Measurements from ENCODE around the gene OXER1.

The OXER1 gene

GRCh38 chr2:42809131-42809818, 45.3 kb upstream of the OXER1 start:
- H3K4me1 ChIP-seq (ENCODE audit: control insufficient read depth, insufficient read depth, low read length): no peaks in the 10 kb centered on the region
- H3K4me3 ChIP-seq (ENCODE audit: low read depth, low read length): peak overlapping the region; percentile 86
- H3K27ac ChIP-seq (ENCODE audit: extremely low read depth, low read depth, low read length): peak overlapping the region; percentile 96
- no peaks in the 10 kb centered on the region for H3K36me3 ChIP-seq (ENCODE audit: control insufficient read depth in 2 of 2, insufficient read depth in 1 of 2, low read length in 2 of 2)
- TF ChIP-seq ZNF112 (tag by site-specific recombination; IDR thresholded peaks at IDR 0.05): no peak
- TF ChIP-seq SP3 (tag by site-specific recombination; IDR thresholded peaks at IDR 0.05): peak; percentile 10; the same call in 1 of the 2 replicates
- peak; percentile 74 for TF ChIP-seq ZNF335 (tag by site-specific recombination; conservative IDR thresholded peaks at IDR 0.05)
- no peak for TF ChIP-seq GFI1B (tag by site-specific recombination; IDR thresholded peaks at IDR 0.05)
- TF ChIP-seq ZNF776 (tag by site-specific recombination; IDR thresholded peaks at IDR 0.05; ENCODE audit: borderline replicate concordance): no peak
- TF ChIP-seq SCRT2 (tag by site-specific recombination; IDR thresholded peaks at IDR 0.05): peak; percentile 99
- no peak for TF ChIP-seq ZNF76 (tag by site-specific recombination; IDR thresholded peaks at IDR 0.05; ENCODE audit: borderline replicate concordance, low read depth)
- no peak for TF ChIP-seq ZNF239 (tag by site-specific recombination; IDR thresholded peaks at IDR 0.05)
- no peak for TF ChIP-seq ZNF473 (tag by site-specific recombination; IDR thresholded peaks at IDR 0.05)
- no peak for TF ChIP-seq ZNF155 (tag by site-specific recombination; IDR thresholded peaks at IDR 0.05)
- no peak for TF ChIP-seq RBAK (tag by site-specific recombination; IDR thresholded peaks at IDR 0.05)
- peak; percentile 85 for TF ChIP-seq ZNF449 (tag by site-specific recombination; IDR thresholded peaks at IDR 0.05)
- TF ChIP-seq MEIS1 (CRISPR knock-in tag; IDR thresholded peaks at IDR 0.05; ENCODE audit: borderline replicate concordance): no peak
- TF ChIP-seq ZNF639 (tag by site-specific recombination; IDR thresholded peaks at IDR 0.05): no peak
- TF ChIP-seq, protein P1, sequence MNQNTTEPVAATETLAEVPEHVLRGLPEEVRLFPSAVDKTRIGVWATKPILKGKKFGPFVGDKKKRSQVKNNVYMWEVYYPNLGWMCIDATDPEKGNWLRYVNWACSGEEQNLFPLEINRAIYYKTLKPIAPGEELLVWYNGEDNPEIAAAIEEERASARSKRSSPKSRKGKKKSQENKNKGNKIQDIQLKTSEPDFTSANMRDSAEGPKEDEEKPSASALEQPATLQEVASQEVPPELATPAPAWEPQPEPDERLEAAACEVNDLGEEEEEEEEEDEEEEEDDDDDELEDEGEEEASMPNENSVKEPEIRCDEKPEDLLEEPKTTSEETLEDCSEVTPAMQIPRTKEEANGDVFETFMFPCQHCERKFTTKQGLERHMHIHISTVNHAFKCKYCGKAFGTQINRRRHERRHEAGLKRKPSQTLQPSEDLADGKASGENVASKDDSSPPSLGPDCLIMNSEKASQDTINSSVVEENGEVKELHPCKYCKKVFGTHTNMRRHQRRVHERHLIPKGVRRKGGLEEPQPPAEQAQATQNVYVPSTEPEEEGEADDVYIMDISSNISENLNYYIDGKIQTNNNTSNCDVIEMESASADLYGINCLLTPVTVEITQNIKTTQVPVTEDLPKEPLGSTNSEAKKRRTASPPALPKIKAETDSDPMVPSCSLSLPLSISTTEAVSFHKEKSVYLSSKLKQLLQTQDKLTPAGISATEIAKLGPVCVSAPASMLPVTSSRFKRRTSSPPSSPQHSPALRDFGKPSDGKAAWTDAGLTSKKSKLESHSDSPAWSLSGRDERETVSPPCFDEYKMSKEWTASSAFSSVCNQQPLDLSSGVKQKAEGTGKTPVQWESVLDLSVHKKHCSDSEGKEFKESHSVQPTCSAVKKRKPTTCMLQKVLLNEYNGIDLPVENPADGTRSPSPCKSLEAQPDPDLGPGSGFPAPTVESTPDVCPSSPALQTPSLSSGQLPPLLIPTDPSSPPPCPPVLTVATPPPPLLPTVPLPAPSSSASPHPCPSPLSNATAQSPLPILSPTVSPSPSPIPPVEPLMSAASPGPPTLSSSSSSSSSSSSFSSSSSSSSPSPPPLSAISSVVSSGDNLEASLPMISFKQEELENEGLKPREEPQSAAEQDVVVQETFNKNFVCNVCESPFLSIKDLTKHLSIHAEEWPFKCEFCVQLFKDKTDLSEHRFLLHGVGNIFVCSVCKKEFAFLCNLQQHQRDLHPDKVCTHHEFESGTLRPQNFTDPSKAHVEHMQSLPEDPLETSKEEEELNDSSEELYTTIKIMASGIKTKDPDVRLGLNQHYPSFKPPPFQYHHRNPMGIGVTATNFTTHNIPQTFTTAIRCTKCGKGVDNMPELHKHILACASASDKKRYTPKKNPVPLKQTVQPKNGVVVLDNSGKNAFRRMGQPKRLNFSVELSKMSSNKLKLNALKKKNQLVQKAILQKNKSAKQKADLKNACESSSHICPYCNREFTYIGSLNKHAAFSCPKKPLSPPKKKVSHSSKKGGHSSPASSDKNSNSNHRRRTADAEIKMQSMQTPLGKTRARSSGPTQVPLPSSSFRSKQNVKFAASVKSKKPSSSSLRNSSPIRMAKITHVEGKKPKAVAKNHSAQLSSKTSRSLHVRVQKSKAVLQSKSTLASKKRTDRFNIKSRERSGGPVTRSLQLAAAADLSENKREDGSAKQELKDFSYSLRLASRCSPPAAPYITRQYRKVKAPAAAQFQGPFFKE (tag by site-specific recombination; IDR thresholded peaks at IDR 0.05; ENCODE audit: borderline replicate concordance): no peak
- TF ChIP-seq ZNF629 (tag by site-specific recombination; IDR thresholded peaks at IDR 0.05): no peak
- no peak for TF ChIP-seq GLIS2 (tag by site-specific recombination; IDR thresholded peaks at IDR 0.05)
- TF ChIP-seq PRDM10 (tag by site-specific recombination; IDR thresholded peaks at IDR 0.05): no peak
- no peak for TF ChIP-seq ZBTB21 (tag by site-specific recombination; IDR thresholded peaks at IDR 0.05)
- TF ChIP-seq KLF7 (tag by site-specific recombination; IDR thresholded peaks at IDR 0.05; ENCODE audit: borderline replicate concordance): no peak
- peak; percentile 97 for TF ChIP-seq SCRT1 (tag by site-specific recombination; IDR thresholded peaks at IDR 0.05; ENCODE audit: borderline replicate concordance)
- TF ChIP-seq, protein P2, sequence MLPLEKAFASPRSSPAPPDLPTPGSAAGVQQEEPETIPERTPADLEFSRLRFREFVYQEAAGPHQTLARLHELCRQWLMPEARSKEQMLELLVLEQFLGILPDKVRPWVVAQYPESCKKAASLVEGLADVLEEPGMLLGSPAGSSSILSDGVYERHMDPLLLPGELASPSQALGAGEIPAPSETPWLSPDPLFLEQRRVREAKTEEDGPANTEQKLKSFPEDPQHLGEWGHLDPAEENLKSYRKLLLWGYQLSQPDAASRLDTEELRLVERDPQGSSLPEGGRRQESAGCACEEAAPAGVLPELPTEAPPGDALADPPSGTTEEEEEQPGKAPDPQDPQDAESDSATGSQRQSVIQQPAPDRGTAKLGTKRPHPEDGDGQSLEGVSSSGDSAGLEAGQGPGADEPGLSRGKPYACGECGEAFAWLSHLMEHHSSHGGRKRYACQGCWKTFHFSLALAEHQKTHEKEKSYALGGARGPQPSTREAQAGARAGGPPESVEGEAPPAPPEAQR (tag by site-specific recombination; IDR thresholded peaks at IDR 0.05): no peak
- ChIA-PET POLR2A (interaction anchor here (0.6 to 2.0 kb wide), 4 partner anchors 15 to 316 kb away, joined by 3 to 6 read pairs (median 6); partner anchors contain the start of gene KCNG3), CTCF (interaction anchor here (0.8 to 2.0 kb wide), 2 partner anchors 9 to 10 kb away, joined by 4 to 12 read pairs; no protein-coding TSS in a partner anchor)
- H3K9me3 ChIP-seq (ENCODE audit: control insufficient read depth, insufficient read depth, low read depth, low read length): no peaks in the 10 kb centered on the region

All from HEK293 (cell line).